Measurements from ENCODE around the gene PPBP.
"Not testable (repeated sequence)": the region's sequence is repeated elsewhere in the genome, so short reads cannot be mapped to it uniquely, and the experiment has no call there.

PPBP gene

DNA sequence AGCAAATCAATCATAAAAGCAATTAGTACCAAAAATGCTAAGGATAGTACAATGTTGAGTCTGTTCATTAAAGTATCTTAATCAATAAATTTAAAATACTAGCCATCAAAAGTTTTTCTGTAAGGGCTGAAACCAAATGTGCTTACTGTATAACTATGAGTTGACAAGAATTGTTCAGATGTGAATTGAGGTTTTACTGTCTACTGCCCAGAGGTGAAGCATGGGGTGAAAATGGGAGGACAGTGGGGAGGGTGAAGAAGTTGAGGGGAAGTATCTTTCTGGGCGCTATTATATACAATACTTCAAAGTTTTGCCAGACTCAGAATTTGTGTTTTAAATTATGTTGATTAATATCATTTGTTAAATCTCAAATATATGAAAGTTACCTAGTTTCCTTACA is 4.1 kb upstream of the PPBP start:
- no peak for DNase-seq (ENCODE audit: low read depth)

DNA sequence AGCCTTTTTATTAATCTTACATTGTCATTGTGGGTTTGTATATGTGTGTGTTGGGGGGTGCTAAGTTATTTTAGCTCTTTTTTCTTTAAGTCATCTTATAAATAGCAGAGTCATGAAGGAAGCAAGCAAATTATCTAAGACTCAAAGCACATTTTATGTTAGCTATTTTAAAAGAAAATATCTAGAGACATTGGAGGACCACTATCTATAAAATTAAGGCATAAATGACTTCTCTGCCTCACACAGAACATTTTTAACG is 3.7 kb upstream of the PPBP start:
- DNase-seq (ENCODE audit: low read depth), result no peak

DNA sequence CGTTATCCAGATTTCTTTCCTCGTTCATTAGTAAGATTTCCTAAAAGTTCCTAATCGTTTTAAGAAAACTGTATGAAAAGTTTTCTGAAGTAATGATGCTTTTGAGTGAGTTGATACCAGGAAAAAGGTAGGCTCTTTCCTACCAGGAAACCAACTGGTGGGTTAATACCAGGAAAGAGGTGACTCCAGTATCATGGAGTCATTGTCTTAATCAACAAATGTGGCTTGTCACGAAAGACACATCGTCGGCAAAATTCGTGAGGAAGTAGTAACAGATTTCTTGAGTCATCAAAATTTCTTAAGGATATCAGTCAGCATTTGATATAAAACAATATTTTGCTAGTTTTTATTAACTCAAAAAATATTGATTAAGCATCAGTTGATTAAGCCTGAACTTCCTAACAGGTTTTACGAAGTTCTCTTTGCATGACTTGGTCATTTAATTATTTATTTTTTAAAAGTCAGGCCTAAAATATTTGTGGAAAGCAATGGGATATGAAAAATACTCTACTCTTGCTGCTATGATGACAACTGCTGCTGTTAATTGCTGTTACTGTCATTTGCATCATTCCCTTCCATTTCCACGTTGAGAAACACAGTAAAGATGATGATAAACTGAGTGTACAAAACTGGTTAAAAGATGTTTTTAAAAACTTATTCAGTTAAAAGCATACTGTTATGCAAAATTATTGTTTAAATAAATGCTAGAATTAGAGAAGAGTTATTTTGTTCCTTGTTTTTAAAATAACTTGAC is 3.2 kb upstream of the PPBP start:
- DNase-seq (ENCODE audit: low read depth), result no peak

DNA sequence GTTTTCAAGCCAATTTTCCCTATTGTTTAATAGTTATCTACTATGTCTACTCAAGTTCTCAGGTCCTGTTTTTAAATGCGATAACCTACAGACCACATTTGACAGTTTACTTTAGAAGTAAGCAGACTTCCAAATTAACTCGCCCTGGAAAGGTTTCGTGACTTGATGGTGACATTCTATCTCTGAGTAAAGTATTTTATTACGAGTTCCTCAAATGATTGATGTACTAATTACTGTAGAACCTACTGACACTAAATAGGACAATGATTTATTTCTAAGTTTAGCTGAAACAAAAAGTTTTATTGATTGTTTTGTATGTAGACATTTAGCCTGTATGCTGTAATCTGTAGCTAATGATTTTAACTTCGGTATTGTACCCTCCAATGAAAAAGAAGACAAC is 1.9 kb upstream of the PPBP start:
- DNase-seq (ENCODE audit: low read depth), result no peak

DNA sequence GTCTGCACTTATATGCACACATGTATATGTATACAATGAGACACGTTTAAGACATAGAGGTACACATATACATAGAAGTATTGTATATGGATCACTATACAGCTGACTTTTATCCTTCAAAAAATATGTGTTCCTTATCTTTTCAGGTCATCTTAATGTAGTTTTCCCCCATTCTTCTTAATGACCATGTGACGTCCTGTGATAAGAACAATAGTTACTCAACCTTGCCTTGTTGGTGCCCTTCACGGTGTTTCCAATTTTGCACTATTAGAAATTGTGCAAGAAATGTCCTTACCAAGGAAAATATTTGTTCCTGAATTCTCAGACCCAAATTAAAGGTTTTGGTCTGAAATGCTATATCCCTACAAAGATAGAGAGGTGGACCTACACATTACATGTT is 1.0 kb upstream of the PPBP start:
- DNase-seq (ENCODE audit: low read depth), result no peak

DNA sequence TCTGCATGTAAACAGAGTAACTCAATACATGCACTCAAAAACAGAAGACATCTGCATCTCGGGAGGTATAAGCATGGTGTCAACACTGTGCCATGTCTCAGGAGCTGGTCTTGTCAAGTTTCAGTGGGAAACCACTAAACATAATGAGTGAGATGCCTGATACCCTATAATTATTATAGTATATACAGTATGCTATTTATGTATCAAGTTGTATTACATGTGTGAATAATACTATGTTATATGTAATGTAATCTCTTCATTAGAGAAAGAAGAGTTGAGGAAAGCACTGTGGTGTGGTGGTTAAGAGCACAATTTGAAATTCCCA is 2.5 kb downstream of the PPBP start:
- DNase-seq (ENCODE audit: low read depth), result no peak

DNA sequence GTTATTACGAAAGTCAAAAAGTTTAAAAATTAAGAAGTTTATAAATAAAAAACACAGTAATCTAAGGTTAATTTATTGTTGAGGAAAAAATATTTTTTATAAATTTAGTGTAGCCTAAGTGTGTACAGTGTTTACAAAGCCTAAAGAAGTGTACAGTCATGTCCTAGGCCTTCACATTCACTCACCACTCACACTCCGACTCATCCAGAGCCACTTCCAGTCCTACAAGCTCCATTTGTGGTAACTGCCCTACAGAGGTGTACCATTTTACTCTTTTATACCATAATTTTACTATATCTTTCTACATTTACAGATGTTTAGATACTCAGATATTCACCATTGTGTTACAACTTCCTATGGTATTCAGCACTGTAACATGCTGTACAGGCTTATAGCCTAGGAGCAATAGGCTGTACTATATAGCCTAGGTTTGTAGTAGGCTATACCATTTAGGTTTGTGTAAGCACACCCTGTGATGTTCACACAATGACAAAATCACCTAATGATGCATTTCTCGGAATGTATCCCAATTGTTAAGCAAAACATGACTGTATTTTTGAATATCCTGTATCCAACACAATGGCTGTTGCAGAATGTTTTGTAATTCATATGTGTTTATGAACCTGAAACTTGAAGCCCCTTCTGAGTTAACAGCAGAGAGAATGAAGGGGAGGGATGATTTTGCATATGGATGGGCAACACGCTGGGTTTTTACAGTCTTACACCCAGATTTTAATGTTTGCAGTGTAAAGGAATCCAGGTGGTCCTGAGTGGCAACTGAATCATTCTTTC is 3.1 kb downstream of the PPBP start:
- DNase-seq (ENCODE audit: low read depth), result no peak

DNA sequence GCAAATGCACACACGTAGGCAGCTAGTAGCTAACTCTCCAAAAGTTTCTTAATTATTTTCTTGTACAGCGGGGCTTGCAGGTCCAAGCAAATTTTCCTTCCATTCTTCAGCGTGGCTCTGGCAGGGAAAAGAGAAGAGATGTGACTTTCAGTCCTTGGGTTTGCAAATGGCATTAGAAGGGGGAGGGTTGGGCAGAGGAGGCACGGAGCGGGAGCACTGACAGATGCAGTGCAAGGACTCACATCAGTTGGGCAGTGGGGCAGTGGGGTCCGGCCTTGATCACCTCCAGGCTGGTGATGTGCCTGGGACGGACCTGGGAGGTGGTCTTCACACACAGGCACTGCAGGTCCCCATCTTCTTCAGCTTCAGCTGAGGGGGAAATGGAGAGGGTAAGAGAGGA is 6.8 kb downstream of the PPBP start:
- not testable (repeated sequence) for DNase-seq (ENCODE audit: low read depth)

DNA sequence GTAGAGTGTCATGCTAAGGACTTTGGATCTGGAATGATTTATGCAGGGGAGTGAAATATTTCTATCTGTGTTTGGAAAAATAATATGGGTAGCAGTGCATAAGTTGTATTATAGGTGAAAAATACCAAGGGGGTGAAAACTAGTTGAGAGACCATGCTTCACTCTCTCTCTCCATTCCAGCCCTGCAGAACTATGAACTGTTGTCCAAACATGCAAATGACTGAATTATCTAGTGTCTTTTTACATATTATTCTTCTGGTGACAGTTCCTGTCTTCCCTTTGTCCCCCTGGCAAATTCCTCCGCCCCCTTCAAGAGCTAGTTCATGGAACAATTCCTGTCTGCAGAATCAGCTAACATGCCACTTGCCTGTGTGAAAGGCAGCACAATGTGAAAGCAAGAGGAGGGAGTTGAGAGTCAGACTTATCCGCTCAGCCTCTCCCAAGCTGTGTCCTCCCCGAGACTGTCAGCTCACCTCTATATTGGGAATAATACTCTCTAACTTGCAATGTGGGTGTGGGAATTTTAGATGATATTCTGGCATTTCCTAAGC is 8.5 kb downstream of the PPBP start:
- DNase-seq (ENCODE audit: low read depth), result no peak

DNA sequence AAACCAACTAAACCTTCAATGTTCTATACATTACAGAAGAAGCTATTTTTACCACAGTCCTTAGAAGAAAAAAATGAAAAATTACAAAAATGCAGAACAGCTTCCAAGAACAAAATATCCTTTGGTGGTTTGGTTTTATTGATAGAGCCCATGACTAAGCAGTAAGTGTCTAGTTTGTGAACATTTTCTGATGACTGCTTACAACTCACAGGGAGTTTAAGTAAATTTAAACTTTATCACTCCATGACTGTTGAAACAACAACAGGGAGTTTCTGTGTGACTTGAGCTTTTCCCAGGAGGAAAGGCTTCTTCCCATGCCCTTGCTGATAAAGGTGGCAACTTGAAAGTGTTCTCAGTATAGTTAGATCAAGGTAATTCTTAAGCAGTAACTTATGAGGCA is 9.1 kb downstream of the PPBP start:
- no peak for DNase-seq (ENCODE audit: low read depth)

DNA sequence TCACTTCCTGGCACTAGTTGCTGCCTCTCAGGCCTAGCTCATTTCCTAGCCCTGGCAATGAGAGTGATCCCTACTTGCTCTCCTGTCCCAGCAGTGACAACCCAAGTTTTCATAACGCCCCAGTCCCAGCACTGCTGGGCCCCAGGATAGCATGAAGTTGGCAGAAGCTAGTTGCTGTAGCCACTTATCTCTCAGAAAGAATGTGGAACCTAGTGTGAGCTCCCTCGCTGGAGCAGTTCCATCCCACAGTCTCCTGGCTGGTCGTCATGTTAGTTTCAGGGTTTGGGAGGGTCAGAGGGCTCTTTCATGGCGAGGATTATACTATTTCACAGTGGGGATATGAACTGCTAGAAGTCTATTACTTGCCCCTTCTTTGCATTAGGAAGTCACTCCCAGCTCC is 11.3 kb downstream of the PPBP start:
- DNase-seq (ENCODE audit: low read depth), result no peak

DNA sequence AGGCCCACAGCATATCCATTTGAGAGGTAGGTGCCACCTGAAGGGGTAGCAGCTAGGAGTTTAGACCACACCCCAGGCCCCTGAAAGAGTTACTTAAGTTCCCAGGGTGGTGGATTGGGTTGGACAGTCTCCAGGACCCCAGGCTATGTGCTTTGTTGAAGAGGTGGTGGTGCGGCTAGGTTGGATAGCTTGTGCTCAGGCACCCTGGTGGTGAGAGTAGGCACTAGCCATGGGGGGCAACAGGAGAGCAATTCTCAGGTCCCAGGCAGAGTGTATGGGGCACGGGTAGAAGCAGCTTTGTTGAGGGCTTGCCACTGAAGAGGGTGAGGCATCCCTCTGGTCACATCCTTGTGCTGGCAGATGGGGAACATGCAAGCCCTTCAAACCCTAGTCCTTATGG is 11.8 kb downstream of the PPBP start:
- DNase-seq (ENCODE audit: low read depth), result no peak

DNA sequence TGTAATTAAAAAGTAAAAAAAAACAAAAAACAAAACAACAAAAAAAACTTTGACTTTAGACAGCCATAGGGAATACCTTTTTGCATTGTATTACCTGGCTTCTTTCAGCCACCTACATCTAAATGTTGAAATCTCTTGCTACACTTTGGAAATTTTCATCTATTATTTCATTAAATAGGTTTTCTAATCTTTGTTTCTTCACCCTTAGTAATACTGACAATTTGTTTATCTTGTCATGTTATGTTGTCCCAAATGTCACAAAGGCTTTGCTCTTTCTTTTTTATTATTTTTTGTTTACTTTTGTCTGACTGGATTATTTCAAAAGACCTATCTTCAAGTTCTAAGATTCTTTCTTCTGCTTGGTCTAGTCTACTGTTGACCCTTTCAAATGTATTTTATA is 13.6 kb downstream of the PPBP start:
- no peak for DNase-seq (ENCODE audit: low read depth)

DNA sequence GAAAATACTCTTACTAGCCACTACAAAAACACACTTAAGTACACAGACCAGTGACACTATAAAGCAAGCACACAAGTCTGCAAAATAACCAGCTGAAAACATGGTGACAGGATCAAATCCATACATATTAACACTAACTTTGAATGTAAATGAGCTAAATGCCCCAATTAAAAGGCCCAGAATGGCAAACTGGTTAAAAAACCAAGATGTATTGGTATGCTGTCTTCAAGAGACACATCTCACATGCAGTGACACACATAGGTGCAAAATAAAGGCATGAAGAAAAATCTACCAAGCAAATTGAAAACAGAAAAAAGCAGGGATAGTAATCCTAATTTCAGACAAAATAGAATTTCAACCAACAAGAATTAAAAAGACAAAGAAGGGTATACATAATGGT is 17.0 kb downstream of the PPBP start:
- DNase-seq (ENCODE audit: low read depth), result no peak

DNA sequence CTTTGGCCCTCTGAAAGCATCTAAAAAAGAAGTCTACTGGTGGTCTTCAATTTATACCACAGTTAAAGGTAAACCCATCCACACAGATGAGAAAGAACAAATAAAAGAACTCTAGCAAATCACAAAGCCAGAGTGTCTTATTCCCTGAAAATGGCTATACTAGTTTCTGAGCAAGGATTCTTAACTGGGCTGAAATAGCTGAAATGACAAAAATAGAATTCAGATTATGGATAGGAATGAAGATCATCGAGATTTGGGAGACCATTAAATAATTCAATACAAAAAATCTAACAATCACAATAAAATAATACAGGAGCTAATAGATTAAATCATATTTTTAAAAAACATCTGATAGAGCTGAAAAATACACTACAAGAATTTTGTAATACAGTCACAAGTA is 18.0 kb downstream of the PPBP start:
- no peak for DNase-seq (ENCODE audit: low read depth)

DNA sequence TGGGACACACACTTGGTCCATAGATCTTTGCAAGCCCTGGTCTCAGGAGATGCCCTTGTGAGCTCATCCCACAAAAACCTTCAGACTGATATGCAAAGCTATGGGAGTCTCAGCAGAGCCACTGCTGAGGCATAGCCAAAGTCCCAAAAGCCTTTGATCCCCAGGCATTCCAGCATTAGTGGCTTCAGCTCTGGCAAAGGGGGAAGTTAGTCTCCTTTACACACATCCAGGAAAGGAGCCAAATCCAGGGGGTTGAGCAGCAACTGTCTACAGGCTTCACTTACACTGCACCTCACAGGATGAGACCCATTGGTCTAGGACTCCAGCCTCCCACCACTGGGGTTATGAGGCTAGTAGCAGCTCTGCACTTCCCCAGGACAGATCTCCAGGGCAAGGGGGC is 20.1 kb downstream of the PPBP start:
- no peak for DNase-seq (ENCODE audit: low read depth)

DNA sequence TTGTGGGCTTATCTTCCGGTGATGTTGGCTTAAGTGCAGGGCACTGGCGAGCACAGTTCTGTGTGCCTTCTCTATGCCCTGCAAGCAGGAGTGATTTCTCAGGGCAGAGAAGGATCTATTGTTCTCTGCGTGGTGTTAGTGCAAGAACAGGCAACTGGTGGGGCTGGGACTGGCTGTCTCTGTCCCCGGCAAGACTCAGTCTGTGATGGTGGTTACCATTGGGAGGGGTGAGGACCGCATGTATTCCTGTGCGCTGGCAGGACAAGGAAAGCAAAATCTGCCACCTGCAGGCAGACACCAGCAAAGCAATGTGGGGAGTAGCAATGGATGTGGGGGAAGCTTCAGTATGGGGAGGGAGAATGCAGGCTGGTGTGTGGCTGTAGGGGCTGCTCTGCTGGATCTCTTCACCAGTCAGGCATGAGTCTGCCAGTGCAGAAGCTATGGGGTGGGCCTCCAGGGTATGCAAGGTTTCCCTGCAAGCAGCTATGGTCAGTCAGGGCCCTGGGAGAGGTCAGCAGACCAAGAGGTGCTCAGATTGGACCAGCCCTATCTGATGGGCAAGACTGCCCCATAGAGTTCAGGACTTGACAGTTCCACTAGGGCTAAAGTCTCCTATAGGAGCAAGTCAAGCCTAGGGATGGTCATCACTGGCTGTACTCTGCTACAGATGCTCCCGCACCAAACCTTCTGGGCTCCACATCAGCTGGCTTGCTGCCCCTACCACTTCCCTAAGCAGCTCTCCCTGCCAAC is 23.0 kb downstream of the PPBP start:
- DNase-seq (ENCODE audit: low read depth), result no peak

DNA sequence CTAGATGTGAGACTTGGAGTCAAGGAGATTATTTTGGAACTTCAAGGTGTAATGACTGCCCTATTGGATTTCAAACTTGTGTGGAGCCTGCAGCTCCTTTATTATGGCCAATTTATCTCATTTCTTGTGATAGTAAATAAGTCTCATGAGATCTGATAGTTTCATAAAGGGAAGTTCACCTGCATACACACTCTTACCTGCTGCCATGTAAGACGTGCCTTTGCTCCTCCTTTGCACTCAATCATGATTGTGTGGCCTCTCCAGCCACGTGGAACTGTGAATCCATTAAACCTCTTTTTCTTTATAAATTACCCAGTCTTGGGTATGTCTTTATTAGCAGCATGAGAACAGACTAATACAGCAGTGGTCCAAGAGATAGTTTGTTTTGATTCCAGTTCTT is 25.3 kb downstream of the PPBP start:
- no peak for DNase-seq (ENCODE audit: low read depth)

DNA sequence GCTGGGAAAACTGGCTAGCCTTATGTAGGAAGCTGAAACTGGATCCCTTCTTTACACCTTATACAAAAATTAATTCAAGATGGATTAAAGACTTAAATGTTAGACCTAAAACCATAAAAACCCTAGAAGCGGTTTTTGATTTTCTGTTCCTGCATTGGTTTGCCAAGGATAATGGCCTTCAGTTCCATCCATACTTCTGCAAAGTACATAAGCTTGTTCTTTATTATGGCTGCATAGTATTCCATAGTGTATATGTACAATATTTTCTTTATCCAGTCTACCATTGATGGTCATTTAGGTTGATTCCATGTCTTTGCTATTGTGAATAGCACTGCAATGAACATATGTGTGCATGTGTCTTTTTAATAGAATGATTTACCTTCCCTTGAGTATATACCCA is 28.9 kb downstream of the PPBP start:
- not testable (repeated sequence) for DNase-seq (ENCODE audit: low read depth)

DNA sequence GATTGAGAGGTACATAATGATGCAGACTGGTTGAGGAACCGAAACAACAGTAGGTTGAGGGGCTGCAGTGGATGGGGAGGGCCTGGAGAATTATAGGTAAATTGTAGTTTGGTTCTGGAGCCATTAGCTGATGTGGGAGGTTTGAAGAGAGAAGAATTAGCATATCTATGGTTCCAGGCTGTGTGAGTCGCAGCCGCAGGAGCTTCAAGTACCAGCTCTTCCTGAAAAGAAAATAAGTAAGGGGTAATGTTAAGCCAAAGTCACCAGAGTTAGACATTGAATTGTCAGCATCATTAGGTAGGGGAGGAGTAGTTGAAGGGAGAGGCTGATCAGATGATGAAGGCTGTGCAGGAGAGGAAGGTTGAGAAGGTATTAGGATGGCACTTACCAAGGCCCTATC is 35.6 kb downstream of the PPBP start:
- no peak for DNase-seq (ENCODE audit: low read depth)

DNA sequence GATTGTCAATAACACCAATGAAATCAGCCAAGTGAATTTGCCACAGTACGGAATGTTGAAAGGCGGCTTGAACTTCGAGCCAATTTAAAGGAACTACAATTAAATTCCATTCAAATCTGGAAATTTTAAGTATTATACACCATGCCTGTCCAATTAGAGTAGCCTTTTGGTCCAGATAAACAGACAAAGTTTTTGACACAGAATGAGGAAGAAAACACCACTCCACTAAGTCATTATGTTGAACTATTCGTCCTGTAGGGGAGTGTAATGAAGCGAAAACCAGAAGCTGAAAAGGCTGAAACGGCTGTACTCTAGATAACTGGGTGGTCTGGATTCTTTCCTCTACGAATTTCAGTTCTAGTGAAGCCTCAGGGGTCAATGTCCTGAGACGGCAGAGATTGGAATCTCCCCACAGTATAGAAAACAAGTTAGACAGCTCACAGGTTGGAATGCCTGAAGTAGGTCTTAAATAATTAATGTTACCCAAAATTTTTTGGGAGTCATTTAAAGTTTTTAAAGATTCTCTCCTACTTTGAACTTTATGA is 37.5 kb downstream of the PPBP start:
- not testable (repeated sequence) for DNase-seq (ENCODE audit: low read depth)

DNA sequence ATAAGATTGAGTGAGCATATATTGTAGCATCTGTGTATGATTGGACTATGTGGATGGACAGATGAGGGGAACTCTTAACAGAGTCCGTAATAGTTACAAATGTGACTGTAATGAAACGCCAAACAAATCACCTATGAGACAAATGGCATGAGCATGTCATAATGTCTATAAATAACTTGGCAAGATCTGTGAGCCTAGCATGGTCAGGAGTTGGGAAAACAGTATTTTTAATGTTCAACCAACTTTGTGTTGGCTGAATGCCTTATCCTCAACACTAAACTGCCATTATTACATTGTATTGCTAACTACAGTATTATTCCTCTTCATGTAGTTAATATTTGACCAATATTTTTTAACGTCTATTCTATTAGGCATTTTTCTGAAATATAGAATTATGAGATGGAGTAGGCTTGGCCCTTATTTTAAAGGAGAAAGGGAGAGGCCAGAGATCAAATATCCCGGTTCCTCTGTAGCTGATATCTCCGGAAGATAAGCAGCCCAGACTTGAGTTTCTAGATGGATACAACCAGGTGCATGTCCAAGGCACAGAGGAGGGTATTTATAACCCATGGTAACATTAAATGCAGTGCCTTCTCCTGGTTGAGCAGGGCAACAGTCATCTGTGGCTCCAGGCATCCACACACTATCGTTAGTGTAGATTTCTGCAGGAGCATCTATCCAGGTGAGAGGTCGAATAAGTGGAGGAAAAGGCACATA is 38.8 kb downstream of the PPBP start:
- no peak for DNase-seq (ENCODE audit: low read depth)
